Umbilical cord (tissue), 2 donors: Measurements from ENCODE around the gene SPINT3. TPM values are rescaled to one million over a fixed set of nuclear protein-coding genes. Genes with fewer than 3 reads are reported as not detected.

ENCODE experiments used
- DNase-seq: peaks from one replicate; pipeline ENCODE4 v3.0.0-alpha.2; 2015; ENCODE audit warnings: low spot score
- total RNA-seq: library from RNA; depleted of rRNA; stranded (reverse); fragments of >200 nt; gene quantifications from one replicate; pipeline ENCODE4 v1.2.3, GENCODE V29; 2014; ENCODE audit warnings: low replicate concordance; ENCODE audit not compliant: insufficient read depth

The SPINT3 gene
- 12.0 TPM for total RNA-seq

GRCh38 chr20:45515147-45515913 is at the start of gene SPINT3:
Gene SPINT3, minus strand, starts transcription at chr20:45515622. Its CDS starts 14 bp downstream, at chr20:45515608.
- no peak for DNase-seq

GRCh38 chr20:45564760-45565276 is 49.4 kb upstream of the SPINT3 start:
- no peak for DNase-seq

- DNase-seq, result no peak
Measured at GRCh38 chr20:45555198-45555597, 39.8 kb upstream of the SPINT3 start.

GRCh38 chr20:45552456-45552855 is 37.0 kb upstream of the SPINT3 start:
- no peak for DNase-seq

GRCh38 chr20:45550765-45551164 is 35.3 kb upstream of the SPINT3 start:
- no peak for DNase-seq

GRCh38 chr20:45548410-45548809 is 33.0 kb upstream of the SPINT3 start:
- no peak for DNase-seq

- DNase-seq, result no peak
Measured at GRCh38 chr20:45547206-45547770, 31.9 kb upstream of the SPINT3 start, which contains the start of gene EPPIN. Gene EPPIN, minus strand, starts transcription at chr20:45547401. Its CDS starts 44 bp downstream, at chr20:45547357.

- DNase-seq, result peak; percentile 29
Measured at GRCh38 chr20:45545754-45546453, 30.5 kb upstream of the SPINT3 start.

- DNase-seq, result no peak
Measured at GRCh38 chr20:45545351-45545750, 29.9 kb upstream of the SPINT3 start.

GRCh38 chr20:45539382-45539781 is 24.0 kb upstream of the SPINT3 start, which contains the start of gene WFDC6:
Gene WFDC6, minus strand, starts transcription at chr20:45539482. Its CDS starts 75 bp downstream, at chr20:45539407.
- no peak for DNase-seq

GRCh38 chr20:45538209-45538799 is 22.9 kb upstream of the SPINT3 start:
- DNase-seq, result no peak

- no peak for DNase-seq
Measured at GRCh38 chr20:45527294-45527693, 11.9 kb upstream of the SPINT3 start.

GRCh38 chr20:45523821-45524220 is 8.4 kb upstream of the SPINT3 start:
- no peak for DNase-seq

- peak; percentile 12 for DNase-seq
Measured at GRCh38 chr20:45518282-45518681, 2.9 kb upstream of the SPINT3 start.

- DNase-seq, result no peak
Measured at GRCh38 chr20:45510242-45510862, 5.1 kb downstream of the SPINT3 start.

GRCh38 chr20:45509091-45509490 is 6.3 kb downstream of the SPINT3 start:
- no peak for DNase-seq

GRCh38 chr20:45508068-45508886 is 7.1 kb downstream of the SPINT3 start:
- DNase-seq, result no peak

GRCh38 chr20:45507011-45507820 is 8.2 kb downstream of the SPINT3 start:
- DNase-seq, result no peak

GRCh38 chr20:45506398-45506797 is 9.0 kb downstream of the SPINT3 start:
- DNase-seq, result no peak

GRCh38 chr20:45503403-45503802 is 12.0 kb downstream of the SPINT3 start:
- DNase-seq, result no peak
